Stimulated activated CD4-positive, alpha-beta T cell treated with anti-CD3 and anti-CD28 coated beads, TNF-alpha, amount 100 ng/mL, for 24 hours (primary cell): Measurements from ENCODE around the gene TMC4.

ENCODE experiments used
- DNase-seq, 3 experiments: peaks; one replicate each; pipeline ENCODE4 v3.0.0-alpha.2; 2020; ENCODE audit warnings: low read depth in 3 of 3

TMC4 gene

GRCh38 chr19:54133312-54133956, 39.5 kb downstream of the TMC4 start:
- DNase-seq: no peak

GRCh38 chr19:54129617-54129996, 43.4 kb downstream of the TMC4 start:
- DNase-seq: no peak

- no peak for DNase-seq
Measured at GRCh38 chr19:54128796-54129616, 44.0 kb downstream of the TMC4 start.

GRCh38 chr19:54128441-54128725, 44.6 kb downstream of the TMC4 start:
- DNase-seq: no peak

GRCh38 chr19:54127688-54128440, 45.1 kb downstream of the TMC4 start:
- no peak for DNase-seq

DNA sequence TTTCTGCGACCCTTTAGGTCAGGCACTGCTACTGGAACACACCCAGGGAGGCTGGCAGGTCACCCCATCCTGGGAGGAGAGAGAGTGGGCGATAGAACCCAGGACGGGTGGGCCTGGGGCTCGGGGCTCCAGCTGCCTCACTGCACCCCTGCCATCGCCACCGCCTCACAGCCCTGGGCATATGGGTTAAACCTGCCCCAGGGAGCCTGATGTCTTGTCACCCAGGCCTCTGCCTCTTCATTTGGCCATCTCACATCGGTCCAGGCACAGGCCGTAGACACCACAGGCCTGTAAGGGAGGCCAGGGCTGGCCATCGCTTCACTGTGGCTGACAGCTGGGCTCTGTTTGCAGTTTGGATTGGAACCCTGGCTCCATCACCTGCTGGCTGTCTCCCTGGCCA, 47.2 kb downstream of the TMC4 start:
- no peak for DNase-seq

DNA sequence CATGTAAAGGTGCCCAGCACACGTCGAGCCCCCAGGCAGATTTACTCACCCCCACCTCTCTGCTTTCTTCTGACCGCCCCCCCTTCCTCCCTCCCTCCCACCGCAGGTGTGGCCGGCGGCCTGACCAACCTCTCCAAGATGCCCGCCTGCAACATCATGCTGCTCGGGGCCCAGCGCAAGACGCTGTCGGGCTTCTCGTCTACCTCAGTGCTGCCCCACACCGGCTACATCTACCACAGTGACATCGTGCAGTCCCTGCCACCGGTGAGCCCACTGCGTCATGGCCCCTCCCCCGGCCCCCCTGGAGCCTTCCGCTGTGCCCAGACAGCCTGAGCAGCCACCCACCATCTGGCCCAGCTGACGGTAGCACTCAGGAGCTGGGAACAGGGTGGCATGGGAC, 48.6 kb downstream of the TMC4 start:
- DNase-seq: no peak

GRCh38 chr19:54123682-54124081, 49.3 kb downstream of the TMC4 start:
- DNase-seq: no peak

DNA sequence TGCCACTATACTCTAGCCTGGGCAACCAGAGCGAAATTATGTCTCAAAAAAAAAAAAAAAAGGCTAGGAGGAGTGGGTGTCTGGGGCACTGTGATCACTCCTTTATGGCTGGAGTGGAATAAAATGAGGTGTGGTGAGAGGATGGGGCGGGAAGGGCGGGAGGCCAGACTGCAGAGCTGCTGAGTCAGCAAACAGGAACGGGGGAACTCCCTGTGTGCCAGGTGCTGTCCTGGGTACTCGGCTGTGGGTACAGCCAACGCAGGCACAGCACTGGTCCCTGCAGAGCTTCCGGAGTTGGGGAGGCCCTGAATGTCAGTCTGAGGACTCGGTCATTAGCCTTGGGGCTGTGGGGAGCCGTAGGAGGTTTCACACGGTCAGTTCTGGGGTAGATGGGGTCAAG, 51.7 kb downstream of the TMC4 start:
- no peak for DNase-seq

GRCh38 chr19:54115109-54116063, 57.6 kb downstream of the TMC4 start, which contains the start of the genes PRPF31 and TFPT:
Gene PRPF31, plus strand, starts transcription at chr19:54115754. Its CDS starts 2,525 bp downstream, at chr19:54118279.
Gene TFPT, minus strand, starts transcription at chr19:54115657. Its CDS starts 388 bp downstream, at chr19:54115269.
- peak; percentile 94 to 99 (median 95) for DNase-seq

- DNase-seq: peak in 1 of 3 experiments; percentile 49
Measured at GRCh38 chr19:54114340-54115108, 58.4 kb downstream of the TMC4 start.
